HEK293 (cell line): Measurements from ENCODE around the gene RPS17.

Source experiments
- ELK4 ChIP-seq: IDR thresholded peaks from 2 replicates; pipeline ENCODE4 v1.6.1; 2011; ENCODE audit warnings: mild to moderate bottlenecking, low read depth, low read length, borderline replicate concordance
- FEZF1 ChIP-seq: fragments of 450-650 bp; formaldehyde crosslinking; IDR thresholded peaks from 2 replicates; pipeline ENCODE4 v1.5.1; 2016; ENCODE audit warnings: missing biosample characterization, missing genetic modification characterization
- GLIS1 ChIP-seq: fragments of 450-650 bp; formaldehyde crosslinking; IDR thresholded peaks from 2 replicates; pipeline ENCODE4 v1.5.1; 2016; ENCODE audit warnings: missing biosample characterization, missing genetic modification characterization
- IKZF3 ChIP-seq: fragments of 450-650 bp; IDR thresholded peaks from 2 replicates; pipeline ENCODE4 v1.5.0; 2018; ENCODE audit warnings: missing biosample characterization, mild to moderate bottlenecking, missing genetic modification characterization, moderate library complexity
- MEIS1 ChIP-seq: sonication (generic); formaldehyde crosslinking; IDR thresholded peaks from 2 replicates; pipeline ENCODE4 v1.8.1; 2022; ENCODE audit warnings: missing genetic modification reagents, mild to moderate bottlenecking, borderline replicate concordance
- SALL2 ChIP-seq: fragments of 450-650 bp; formaldehyde crosslinking; IDR thresholded peaks from 2 replicates; pipeline ENCODE4 v1.5.0; 2017; ENCODE audit warnings: missing biosample characterization, mild to moderate bottlenecking, missing genetic modification characterization, borderline replicate concordance
- SCRT1 ChIP-seq: fragments of 450-650 bp; formaldehyde crosslinking; IDR thresholded peaks from 2 replicates; pipeline ENCODE4 v1.5.1; 2016; ENCODE audit warnings: missing biosample characterization, missing genetic modification characterization, borderline replicate concordance
- SP7 ChIP-seq: fragments of 450-650 bp; formaldehyde crosslinking; IDR thresholded peaks from 2 replicates; pipeline ENCODE4 v1.5.1; 2016; ENCODE audit warnings: missing biosample characterization, missing genetic modification characterization
- ZBTB20 ChIP-seq: fragments of 450-650 bp; formaldehyde crosslinking; IDR thresholded peaks from 2 replicates; pipeline ENCODE4 v1.5.1; 2016; ENCODE audit warnings: missing biosample characterization, missing genetic modification characterization
- ZBTB48 ChIP-seq: fragments of 450-650 bp; formaldehyde crosslinking; IDR thresholded peaks from 2 replicates; pipeline ENCODE4 v1.5.1; 2016; ENCODE audit warnings: missing biosample characterization, missing genetic modification characterization
- ZEB2 ChIP-seq: fragments of 450-650 bp; formaldehyde crosslinking; IDR thresholded peaks from 2 replicates; pipeline ENCODE4 v1.5.1; 2016; ENCODE audit warnings: missing biosample characterization, missing genetic modification characterization
- ZNF10 ChIP-seq: fragments of 450-650 bp; formaldehyde crosslinking; IDR thresholded peaks from 2 replicates; pipeline ENCODE4 v1.5.1; 2017; ENCODE audit warnings: missing biosample characterization, missing genetic modification characterization
- ZNF148 ChIP-seq: fragments of 450-650 bp; formaldehyde crosslinking; IDR thresholded peaks from 2 replicates; pipeline ENCODE4 v1.5.0; 2017; ENCODE audit warnings: missing biosample characterization, missing genetic modification characterization, borderline replicate concordance
- ZNF335 ChIP-seq: fragments of 450-650 bp; formaldehyde crosslinking; conservative IDR thresholded peaks from 2 replicates; pipeline ENCODE4 v1.5.1; 2016; ENCODE audit warnings: missing biosample characterization, missing genetic modification characterization
- ZNF404 ChIP-seq: fragments of 450-650 bp; formaldehyde crosslinking; IDR thresholded peaks from 2 replicates; pipeline ENCODE4 v1.5.1; 2017; ENCODE audit warnings: missing biosample characterization, missing genetic modification characterization
- ZNF514 ChIP-seq: fragments of 450-650 bp; formaldehyde crosslinking; IDR thresholded peaks from 2 replicates; pipeline ENCODE4 v1.5.1; 2016; ENCODE audit warnings: missing biosample characterization, missing genetic modification characterization
- ZNF518A ChIP-seq: fragments of 450-650 bp; formaldehyde crosslinking; conservative IDR thresholded peaks from 2 replicates; pipeline ENCODE4 v1.5.1; 2016; ENCODE audit warnings: low read depth, missing biosample characterization, missing genetic modification characterization
- ZNF558 ChIP-seq: fragments of 450-650 bp; formaldehyde crosslinking; IDR thresholded peaks from 2 replicates; pipeline ENCODE4 v1.5.1; 2016; ENCODE audit warnings: missing biosample characterization, missing genetic modification characterization
- ZNF560 ChIP-seq: fragments of 450-650 bp; formaldehyde crosslinking; IDR thresholded peaks from 2 replicates; pipeline ENCODE4 v1.5.1; 2017; ENCODE audit warnings: missing biosample characterization, missing genetic modification characterization, borderline replicate concordance
- ZNF600 ChIP-seq: fragments of 450-650 bp; formaldehyde crosslinking; IDR thresholded peaks from 2 replicates; pipeline ENCODE4 v1.5.1; 2016; ENCODE audit warnings: missing biosample characterization, missing genetic modification characterization
- ZNF645 ChIP-seq: fragments of 450-650 bp; formaldehyde crosslinking; IDR thresholded peaks from 2 replicates; pipeline ENCODE4; 2016; ENCODE audit warnings: missing biosample characterization, missing genetic modification characterization
- ZNF658 ChIP-seq: fragments of 450-650 bp; formaldehyde crosslinking; IDR thresholded peaks from 2 replicates; pipeline ENCODE4; 2016; ENCODE audit warnings: missing biosample characterization, missing genetic modification characterization
- ZNF677 ChIP-seq: fragments of 450-650 bp; IDR thresholded peaks from 2 replicates; pipeline ENCODE4 v1.5.0; 2018; ENCODE audit warnings: missing biosample characterization, mild to moderate bottlenecking, missing genetic modification characterization, moderate library complexity
- TF ChIP-seq, protein P1 (sequence below): fragments of 450-650 bp; formaldehyde crosslinking; IDR thresholded peaks from 2 replicates; pipeline ENCODE4 v1.5.1; 2016; ENCODE audit warnings: missing biosample characterization, missing genetic modification characterization
- TF ChIP-seq, protein P2 (sequence below): fragments of 450-650 bp; formaldehyde crosslinking; IDR thresholded peaks from 2 replicates; pipeline ENCODE4 v1.5.1; 2016; ENCODE audit warnings: missing biosample characterization, missing genetic modification characterization

The RPS17 gene

GRCh38 chr15:82566690-82567089 lies 26.4 kb upstream of the RPS17 start (continued):
- TF ChIP-seq GLIS1 (tag by site-specific recombination) (peak; percentile 60), ZEB2 (tag by site-specific recombination) (peak; percentile 64), FEZF1 (tag by site-specific recombination) (no peak), SP7 (tag by site-specific recombination) (no peak), ZNF558 (tag by site-specific recombination) (no peak), SCRT1 (tag by site-specific recombination) (no peak), ZBTB20 (tag by site-specific recombination) (peak; percentile 71), SALL2 (tag by site-specific recombination) (no peak), ZBTB48 (tag by site-specific recombination) (no peak), ZNF518A (peak; percentile 32; the same call in 1 of the 2 replicates), ZNF658 (no peak), ZNF645 (tag by site-specific recombination) (no peak), ZNF600 (tag by site-specific recombination) (no peak), MEIS1 (no peak), ZNF514 (tag by site-specific recombination) (no peak), ZNF148 (no peak), ZNF677 (tag by site-specific recombination) (no peak), ZNF335 (tag by site-specific recombination) (no peak), ZNF560 (tag by site-specific recombination) (no peak), IKZF3 (tag by site-specific recombination) (no peak), ZNF404 (tag by site-specific recombination) (no peak), ELK4 (no peak), ZNF10 (tag by site-specific recombination) (no peak)
- TF ChIP-seq, protein P1, sequence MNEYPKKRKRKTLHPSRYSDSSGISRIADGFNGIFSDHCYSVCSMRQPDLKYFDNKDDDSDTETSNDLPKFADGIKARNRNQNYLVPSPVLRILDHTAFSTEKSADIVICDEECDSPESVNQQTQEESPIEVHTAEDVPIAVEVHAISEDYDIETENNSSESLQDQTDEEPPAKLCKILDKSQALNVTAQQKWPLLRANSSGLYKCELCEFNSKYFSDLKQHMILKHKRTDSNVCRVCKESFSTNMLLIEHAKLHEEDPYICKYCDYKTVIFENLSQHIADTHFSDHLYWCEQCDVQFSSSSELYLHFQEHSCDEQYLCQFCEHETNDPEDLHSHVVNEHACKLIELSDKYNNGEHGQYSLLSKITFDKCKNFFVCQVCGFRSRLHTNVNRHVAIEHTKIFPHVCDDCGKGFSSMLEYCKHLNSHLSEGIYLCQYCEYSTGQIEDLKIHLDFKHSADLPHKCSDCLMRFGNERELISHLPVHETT (tag by site-specific recombination) = no peak
- TF ChIP-seq, protein P2, sequence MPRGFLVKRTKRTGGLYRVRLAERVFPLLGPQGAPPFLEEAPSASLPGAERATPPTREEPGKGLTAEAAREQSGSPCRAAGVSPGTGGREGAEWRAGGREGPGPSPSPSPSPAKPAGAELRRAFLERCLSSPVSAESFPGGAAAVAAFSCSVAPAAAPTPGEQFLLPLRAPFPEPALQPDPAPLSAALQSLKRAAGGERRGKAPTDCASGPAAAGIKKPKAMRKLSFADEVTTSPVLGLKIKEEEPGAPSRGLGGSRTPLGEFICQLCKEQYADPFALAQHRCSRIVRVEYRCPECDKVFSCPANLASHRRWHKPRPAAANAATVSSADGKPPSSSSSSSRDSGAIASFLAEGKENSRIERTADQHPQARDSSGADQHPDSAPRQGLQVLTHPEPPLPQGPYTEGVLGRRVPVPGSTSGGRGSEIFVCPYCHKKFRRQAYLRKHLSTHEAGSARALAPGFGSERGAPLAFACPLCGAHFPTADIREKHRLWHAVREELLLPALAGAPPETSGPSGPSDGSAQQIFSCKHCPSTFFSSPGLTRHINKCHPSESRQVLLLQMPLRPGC (tag by site-specific recombination) = no peak
